Nephron (organoid): ENCODE results near the gene TTC34.

ENCODE experiments used
- H3K27ac Mint-ChIP-seq, 3 experiments: 2 replicates each; pipeline ENCODE4 v1.8.0; 2020; ENCODE audit warnings: mixed read lengths in 3 of 3, mild to moderate bottlenecking in 2 of 3, moderate library complexity in 1 of 3
- H3K27me3 Mint-ChIP-seq: 2 replicates; pipeline ENCODE4 v1.8.0; 2021; ENCODE audit warnings: low read depth, mild to moderate bottlenecking, moderate library complexity, mixed read lengths
- H3K36me3 Mint-ChIP-seq: 2 replicates; pipeline ENCODE4 v1.8.0; 2020; ENCODE audit warnings: low read depth, mixed read lengths
- H3K4me1 Mint-ChIP-seq: 2 replicates; pipeline ENCODE4 v1.8.0; 2020; ENCODE audit warnings: mixed read lengths
- H3K4me3 Mint-ChIP-seq, 3 experiments: 2 replicates each; pipeline ENCODE4 v1.8.0; 2020; ENCODE audit warnings: mild to moderate bottlenecking in 3 of 3, mixed read lengths in 3 of 3, moderate library complexity in 2 of 3
- H3K9me3 Mint-ChIP-seq: 2 replicates; pipeline ENCODE4 v1.8.0; 2020; ENCODE audit warnings: mixed read lengths
- TF ChIP-seq, protein P1 (sequence below), 3 experiments: fragments of 200-600 bp; sonication (generic); IDR thresholded peaks; one replicate each; pipeline ENCODE4 v1.5.0; 2021; ENCODE audit warnings: antibody characterized with exemption in 3 of 3; ENCODE audit not compliant: unreplicated experiment in 3 of 3

Gene TTC34

DNA sequence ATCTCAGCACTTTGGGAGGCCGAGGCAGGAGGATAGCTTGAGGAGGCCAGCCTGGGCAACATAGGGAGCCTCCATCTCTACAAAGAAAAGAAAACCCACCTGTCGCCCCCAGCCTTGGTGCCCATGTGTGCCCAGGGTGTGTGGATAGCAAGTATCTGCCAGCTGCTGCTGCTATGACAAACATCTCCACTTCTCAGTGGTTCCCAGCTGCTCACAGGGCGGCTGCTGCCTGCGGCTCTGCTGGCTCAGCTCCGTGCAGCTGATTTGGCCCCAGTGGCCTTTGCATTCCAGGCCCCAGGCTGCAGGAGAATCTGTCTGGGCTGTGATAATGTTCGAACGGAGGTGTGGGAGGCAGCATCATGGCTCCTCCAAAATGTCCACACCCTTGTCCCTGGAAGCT lies 10.6 kb upstream of the TTC34 start:
- TF ChIP-seq, protein P1, sequence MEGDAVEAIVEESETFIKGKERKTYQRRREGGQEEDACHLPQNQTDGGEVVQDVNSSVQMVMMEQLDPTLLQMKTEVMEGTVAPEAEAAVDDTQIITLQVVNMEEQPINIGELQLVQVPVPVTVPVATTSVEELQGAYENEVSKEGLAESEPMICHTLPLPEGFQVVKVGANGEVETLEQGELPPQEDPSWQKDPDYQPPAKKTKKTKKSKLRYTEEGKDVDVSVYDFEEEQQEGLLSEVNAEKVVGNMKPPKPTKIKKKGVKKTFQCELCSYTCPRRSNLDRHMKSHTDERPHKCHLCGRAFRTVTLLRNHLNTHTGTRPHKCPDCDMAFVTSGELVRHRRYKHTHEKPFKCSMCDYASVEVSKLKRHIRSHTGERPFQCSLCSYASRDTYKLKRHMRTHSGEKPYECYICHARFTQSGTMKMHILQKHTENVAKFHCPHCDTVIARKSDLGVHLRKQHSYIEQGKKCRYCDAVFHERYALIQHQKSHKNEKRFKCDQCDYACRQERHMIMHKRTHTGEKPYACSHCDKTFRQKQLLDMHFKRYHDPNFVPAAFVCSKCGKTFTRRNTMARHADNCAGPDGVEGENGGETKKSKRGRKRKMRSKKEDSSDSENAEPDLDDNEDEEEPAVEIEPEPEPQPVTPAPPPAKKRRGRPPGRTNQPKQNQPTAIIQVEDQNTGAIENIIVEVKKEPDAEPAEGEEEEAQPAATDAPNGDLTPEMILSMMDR (IDR thresholded peaks at IDR 0.05; ENCODE audit: unreplicated experiment in 3 of 3), result no peak
- Mint-ChIP-seq H3K27ac (no peak overlapping the region), H3K4me1 (no peaks in the 10 kb centered on the region), H3K9me3 (peaks cover 16% of the 10 kb centered on the region), H3K4me3 (no peak overlapping the region), H3K27me3 (peaks cover 7% of the 10 kb centered on the region), H3K36me3 (no peaks in the 10 kb centered on the region)

DNA sequence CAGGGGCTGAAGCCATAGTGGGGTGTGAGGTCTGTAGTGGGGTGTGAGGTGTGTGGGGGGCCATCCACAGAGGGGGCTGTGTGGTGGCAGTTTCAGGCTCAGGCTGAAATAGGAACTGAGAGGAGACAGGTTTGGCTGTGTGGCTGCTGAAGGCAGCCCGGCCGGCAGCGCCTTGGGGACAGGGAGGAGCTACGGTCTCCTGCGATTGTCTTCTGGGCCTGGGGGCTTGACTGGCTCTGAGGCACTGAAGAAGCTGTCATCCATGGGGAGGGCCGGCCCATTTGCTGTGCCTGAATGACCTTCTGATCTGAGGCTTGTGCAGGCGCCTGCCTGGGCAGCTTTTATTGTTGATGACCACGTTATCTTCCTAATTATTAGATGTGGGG lies 10.0 kb upstream of the TTC34 start:
- Mint-ChIP-seq H3K27me3 (peaks cover 7% of the 10 kb centered on the region), H3K9me3 (peaks cover 18% of the 10 kb centered on the region), H3K36me3 (no peaks in the 10 kb centered on the region), H3K4me3 (no peak overlapping the region), H3K4me1 (no peaks in the 10 kb centered on the region), H3K27ac (no peak overlapping the region)
- TF ChIP-seq, protein P1 (IDR thresholded peaks at IDR 0.05; ENCODE audit: unreplicated experiment in 3 of 3), result no peak

DNA sequence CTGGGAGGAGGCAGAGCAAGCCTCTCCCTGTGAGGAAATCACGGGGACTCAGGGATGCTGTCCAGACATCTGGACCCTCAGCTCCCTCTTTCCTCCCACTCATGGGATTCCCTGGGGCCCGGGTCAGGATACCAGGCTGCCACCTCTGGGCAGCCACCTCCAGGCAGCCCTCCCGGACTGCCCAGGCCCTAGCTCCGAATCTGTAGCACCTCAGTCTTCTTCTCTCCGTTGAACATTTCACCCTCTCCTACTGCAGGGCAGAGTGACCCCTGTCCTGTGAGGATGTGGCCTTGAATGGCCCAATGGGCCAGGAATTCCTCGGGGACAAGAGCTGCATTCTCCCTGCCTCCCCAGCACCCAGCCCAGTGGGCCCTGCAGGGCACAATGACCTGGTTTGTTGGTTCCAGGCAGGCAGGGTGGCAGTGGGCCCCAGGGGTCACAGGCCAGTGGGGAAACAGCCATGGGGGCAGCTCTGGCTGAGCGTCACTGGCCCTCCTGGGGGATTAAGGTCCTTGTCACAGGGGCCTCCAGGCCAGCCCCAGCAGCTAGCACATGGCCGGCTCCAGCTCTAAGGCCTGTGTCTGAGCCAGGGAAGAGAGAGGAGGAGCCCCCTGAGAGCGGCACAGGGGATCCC lies 9.5 kb upstream of the TTC34 start:
- TF ChIP-seq, protein P1 (IDR thresholded peaks at IDR 0.05; ENCODE audit: unreplicated experiment in 3 of 3), result no peak
- Mint-ChIP-seq H3K27me3 (peaks cover 7% of the 10 kb centered on the region), H3K27ac (no peak overlapping the region), H3K36me3 (no peaks in the 10 kb centered on the region), H3K9me3 (peaks cover 20% of the 10 kb centered on the region), H3K4me1 (no peaks in the 10 kb centered on the region), H3K4me3 (no peak overlapping the region)

DNA sequence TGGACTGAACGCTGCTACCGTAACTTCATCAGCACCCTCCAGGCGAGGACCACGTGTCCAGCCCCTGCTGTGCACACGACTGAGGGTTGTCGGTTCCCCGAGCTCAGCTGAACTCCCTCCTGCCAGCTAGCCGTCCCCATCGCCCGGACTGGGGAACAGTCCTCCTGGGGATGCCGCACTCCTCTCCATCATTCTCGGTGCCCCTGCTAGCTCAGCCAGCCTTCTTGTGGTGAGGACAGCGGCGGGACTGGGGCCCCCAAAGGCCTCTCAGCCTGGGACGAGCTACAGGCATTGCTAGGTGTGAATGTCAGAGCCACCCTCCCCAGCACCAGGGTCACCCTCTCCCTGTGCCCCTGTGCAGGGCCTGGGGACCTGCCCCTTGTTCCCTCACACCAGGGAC lies 8.8 kb upstream of the TTC34 start:
- H3K4me3 Mint-ChIP-seq, result no peak overlapping the region
- H3K27ac Mint-ChIP-seq, result no peak overlapping the region
- H3K4me1 Mint-ChIP-seq, result no peaks in the 10 kb centered on the region
- TF ChIP-seq, protein P1 (IDR thresholded peaks at IDR 0.05; ENCODE audit: unreplicated experiment in 3 of 3), result no peak
- peaks cover 20% of the 10 kb centered on the region for H3K9me3 Mint-ChIP-seq
- peaks cover 7% of the 10 kb centered on the region for H3K27me3 Mint-ChIP-seq
- H3K36me3 Mint-ChIP-seq, result no peaks in the 10 kb centered on the region

DNA sequence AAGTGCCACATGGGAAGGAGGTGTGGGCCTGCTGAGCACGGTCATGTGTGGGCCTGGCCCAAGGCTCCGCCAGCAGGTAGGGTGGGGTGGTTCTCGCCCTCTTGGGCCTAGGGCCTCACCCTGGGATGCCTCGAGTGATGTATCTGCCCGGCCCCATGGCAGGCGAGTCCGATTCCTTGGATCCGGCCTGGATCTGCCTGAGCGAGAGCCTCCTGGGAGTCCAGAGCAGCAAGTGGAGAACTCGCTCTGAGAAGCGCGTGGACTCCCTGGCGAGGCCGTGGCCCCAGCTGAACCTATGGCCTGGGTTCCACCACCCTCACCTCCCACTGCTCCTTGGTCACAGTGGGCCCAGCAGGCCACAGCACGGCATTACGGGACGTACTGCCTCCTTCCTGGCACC lies 8.2 kb upstream of the TTC34 start:
- H3K4me1 Mint-ChIP-seq, result no peaks in the 10 kb centered on the region
- H3K4me3 Mint-ChIP-seq, result no peak overlapping the region
- peaks cover 20% of the 10 kb centered on the region for H3K9me3 Mint-ChIP-seq
- peaks cover 7% of the 10 kb centered on the region for H3K27me3 Mint-ChIP-seq
- H3K36me3 Mint-ChIP-seq, result no peaks in the 10 kb centered on the region
- TF ChIP-seq, protein P1 (IDR thresholded peaks at IDR 0.05; ENCODE audit: unreplicated experiment in 3 of 3), result no peak
- H3K27ac Mint-ChIP-seq, result no peak overlapping the region

DNA sequence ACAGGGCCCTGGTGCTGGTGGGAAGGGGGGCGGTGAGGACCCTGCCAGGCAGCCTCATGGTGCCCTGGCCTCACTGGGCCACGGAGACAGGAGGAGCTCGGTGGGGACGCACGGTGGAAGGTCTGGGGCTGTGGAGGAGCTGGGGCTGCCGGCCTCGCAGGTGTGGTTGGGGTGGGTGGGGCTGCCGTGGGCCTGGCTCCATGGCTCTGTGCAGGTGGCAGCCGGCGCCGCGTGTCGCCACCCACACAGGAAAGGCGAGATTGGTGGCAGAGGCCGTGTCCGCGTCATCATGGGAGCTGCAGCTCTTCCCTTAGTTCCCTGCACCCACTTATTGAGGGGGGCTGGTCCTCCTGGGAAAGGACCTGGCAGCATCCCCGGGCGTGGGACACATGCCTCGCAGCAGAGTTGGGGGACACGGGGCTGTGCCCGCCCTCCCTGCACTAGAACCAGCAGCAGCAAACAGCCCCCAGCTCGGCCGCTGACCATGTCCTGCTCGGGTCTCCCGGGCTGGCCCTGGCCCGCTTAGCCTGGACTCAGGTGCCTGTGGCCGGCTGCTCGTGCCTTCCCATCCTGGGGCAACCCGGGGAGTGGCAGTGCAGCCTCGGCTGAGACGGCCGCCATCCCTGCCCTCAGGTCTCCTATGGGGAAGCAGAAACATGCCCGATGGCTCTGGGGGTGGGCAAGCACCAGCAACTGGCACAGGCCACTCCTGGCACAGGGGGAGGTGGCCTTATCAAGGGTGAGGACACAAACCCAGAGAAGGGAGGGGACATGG lies 7.5 kb upstream of the TTC34 start:
- TF ChIP-seq, protein P1 (IDR thresholded peaks at IDR 0.05; ENCODE audit: unreplicated experiment in 3 of 3), result no peak
- Mint-ChIP-seq H3K4me1 (no peaks in the 10 kb centered on the region), H3K27me3 (peaks cover 5% of the 10 kb centered on the region), H3K9me3 (peaks cover 18% of the 10 kb centered on the region), H3K4me3 (no peak overlapping the region), H3K36me3 (no peaks in the 10 kb centered on the region), H3K27ac (no peak overlapping the region)
